Keratinocyte (primary cell): Measurements from ENCODE around the gene CHI3L1. TPM values are rescaled to one million over a fixed set of nuclear protein-coding genes. Genes with fewer than 3 reads are reported as not detected.

Source experiments
- DNase-seq: peaks from one replicate; pipeline ENCODE4 v3.0.0-alpha.2; 2011; ENCODE audit warnings: low read depth, missing footprints, low spot score
- FAIRE-seq: peaks from 2 replicates; lab custom pipeline; 2011; peaks lifted over from hg19 to GRCh38; lab: Jason Lieb, UNC
- H2AFZ ChIP-seq: 2 replicates; pipeline ENCODE4 v1.6.0; 2012; ENCODE audit warnings: low read length, control low read depth, inconsistent platforms; ENCODE audit not compliant: control insufficient read depth
- H3K27ac ChIP-seq: 2 replicates; pipeline ENCODE4 v1.5.1; 2011; ENCODE audit warnings: low read length; ENCODE audit not compliant: control insufficient read depth, insufficient read depth
- H3K27me3 ChIP-seq: 3 replicates; pipeline ENCODE4 v1.6.0; 2011; ENCODE audit warnings: low read length; ENCODE audit not compliant: control insufficient read depth, insufficient read depth; ENCODE audit errors: extremely low read depth
- H3K36me3 ChIP-seq, 2 experiments: 2 replicates in 1 of 2; 3 replicates in 1 of 2; pipeline ENCODE4 v1.5.1; 2011; ENCODE audit warnings: low read length in 2 of 2, mild to moderate bottlenecking in 1 of 2; ENCODE audit not compliant: control insufficient read depth in 2 of 2, insufficient read depth in 2 of 2; ENCODE audit errors: extremely low read depth in 1 of 2
- H3K4me1 ChIP-seq: 3 replicates; pipeline ENCODE4 v1.5.1; 2011; ENCODE audit warnings: low read length; ENCODE audit not compliant: control insufficient read depth, insufficient read depth; ENCODE audit errors: extremely low read depth
- H3K4me2 ChIP-seq: 3 replicates; pipeline ENCODE4 v1.6.0; 2011; ENCODE audit warnings: low read depth, low read length; ENCODE audit not compliant: control insufficient read depth, insufficient read depth; ENCODE audit errors: extremely low read depth
- H3K4me3 ChIP-seq, 3 experiments: fragments of 200-600 bp in 1 of 3; sonication (generic) in 1 of 3; 2 replicates in 2 of 3; 3 replicates in 1 of 3; pipeline ENCODE4 v1.5.1; 2011 to 2016; ENCODE audit warnings: low read length in 3 of 3, mild to moderate bottlenecking in 3 of 3, control low read depth in 2 of 3, inconsistent platforms in 1 of 3, low read depth in 1 of 3, mixed read lengths in 1 of 3, mixed run types in 1 of 3, moderate library complexity in 1 of 3; ENCODE audit not compliant: control insufficient read depth in 2 of 3, insufficient read depth in 2 of 3; ENCODE audit errors: extremely low read depth in 1 of 3
- H3K79me2 ChIP-seq: 2 replicates; pipeline ENCODE4 v1.6.0; 2012; ENCODE audit warnings: low read length; ENCODE audit not compliant: control insufficient read depth, insufficient read depth
- H3K9ac ChIP-seq: 3 replicates; pipeline ENCODE4 v1.6.0; 2011; ENCODE audit warnings: low read length; ENCODE audit not compliant: control insufficient read depth, insufficient read depth; ENCODE audit errors: extremely low read depth
- H3K9me1 ChIP-seq: 3 replicates; pipeline ENCODE4 v1.6.0; 2011; ENCODE audit warnings: low read length; ENCODE audit not compliant: control insufficient read depth, insufficient read depth; ENCODE audit errors: extremely low read depth
- H3K9me3 ChIP-seq: 2 replicates; pipeline ENCODE4 v1.5.1; 2012; ENCODE audit warnings: low read depth, low read length; ENCODE audit not compliant: control insufficient read depth
- H4K20me1 ChIP-seq: 3 replicates; pipeline ENCODE4 v1.6.0; 2011; ENCODE audit warnings: low read length; ENCODE audit not compliant: control insufficient read depth, insufficient read depth; ENCODE audit errors: extremely low read depth
- CTCF ChIP-seq, 3 experiments: IDR thresholded peaks in 1 of 3; conservative IDR thresholded peaks in 1 of 3; optimal IDR thresholded peaks in 1 of 3; 2 replicates in 2 of 3; 3 replicates in 1 of 3; pipeline versions ENCODE3 to v1.5.1; 2011; ENCODE audit warnings: low read length in 3 of 3, mild to moderate bottlenecking in 3 of 3, moderate library complexity in 2 of 3, control low read depth in 1 of 3, inconsistent platforms in 1 of 3; ENCODE audit not compliant: insufficient read depth in 2 of 3; ENCODE audit errors: extremely low read depth in 1 of 3
- EZH2 ChIP-seq: IDR thresholded peaks from one replicate; pipeline ENCODE4 v1.6.1; 2012; ENCODE audit warnings: inconsistent platforms, mild to moderate bottlenecking, low read length, moderate library complexity
- dilution Hi-C: fragments of 300-500 bp; cut with MboI; formaldehyde crosslinking; loops from one replicate; pipeline ENCODE4 v1.7.0; 2020; ENCODE audit warnings: low sequenced_read_pairs; ENCODE audit not compliant: extremely low pct_ligation_motif_present
- polyA plus RNA-seq, 5 experiments: library from polyadenylated mRNA; depleted of rRNA in 3 of 5; stranded (reverse) in 3 of 5; stranded (forward) in 1 of 5; unstranded in 1 of 5; fragments of >200 nt; gene quantifications; 1 replicate in 1 of 5; 2 replicates in 3 of 5; 3 replicates in 1 of 5; pipeline versions ENCODE4 v1.2.1 to v1.2.3, GENCODE V29; 2011 to 2012; ENCODE audit warnings: missing spikeins in 2 of 5, low read depth in 1 of 5, low replicate concordance in 1 of 5

Gene CHI3L1
- polyA plus RNA-seq, 1 donor (not counting 4 experiments of a cell fraction or from before 2014, with no cell fraction given) = 0.20 TPM

GRCh38 chr1:203173566-203173965 is 12.9 kb downstream of the CHI3L1 start:
- Histone ChIP-seq H3K27me3 (peaks cover 4% of the 10 kb centered on the region), H3K9ac (no peak overlapping the region), H4K20me1 (no peaks in the 10 kb centered on the region), H3K9me3 (no peaks in the 10 kb centered on the region), H3K4me3 (no peak overlapping the region), H3K36me3 (no peaks in the 10 kb centered on the region), H3K9me1 (no peaks in the 10 kb centered on the region), H3K79me2 (no peaks in the 10 kb centered on the region), H3K27ac (no peak overlapping the region), H3K4me1 (no peaks in the 10 kb centered on the region), H2AFZ (no peak overlapping the region), H3K4me2 (no peak overlapping the region)
- FAIRE-seq (no peak), DNase-seq (no peak)
- dilution Hi-C loops = no loop called here
- no peak for TF ChIP-seq CTCF (optimal IDR thresholded peaks at IDR 0.05 in 1 of 3, IDR thresholded peaks at IDR 0.05 in 1 of 3, conservative IDR thresholded peaks at IDR 0.05 in 1 of 3; ENCODE audit: extremely low read depth in 1 of 3, insufficient read depth in 2 of 3, low read length in 3 of 3)
- no peak for TF ChIP-seq EZH2

- dilution Hi-C loops = no loop called here
- no peak overlapping the region for H3K9ac ChIP-seq
- H3K9me1 ChIP-seq = no peaks in the 10 kb centered on the region
- H2AFZ ChIP-seq = no peak overlapping the region
- H3K79me2 ChIP-seq = no peaks in the 10 kb centered on the region
- H3K9me3 ChIP-seq = no peaks in the 10 kb centered on the region
- no peaks in the 10 kb centered on the region for H3K4me1 ChIP-seq
- H3K36me3 ChIP-seq = no peaks in the 10 kb centered on the region
- DNase-seq = no peak
- no peak overlapping the region for H3K27ac ChIP-seq
- no peak overlapping the region for H3K4me2 ChIP-seq
- TF ChIP-seq CTCF (optimal IDR thresholded peaks at IDR 0.05 in 1 of 3, IDR thresholded peaks at IDR 0.05 in 1 of 3, conservative IDR thresholded peaks at IDR 0.05 in 1 of 3; ENCODE audit: extremely low read depth in 1 of 3, insufficient read depth in 2 of 3, low read length in 3 of 3) (no peak), EZH2 (no peak)
- H3K27me3 ChIP-seq = peaks cover 4% of the 10 kb centered on the region
- H3K4me3 ChIP-seq = no peak overlapping the region
- FAIRE-seq = no peak
- H4K20me1 ChIP-seq = no peaks in the 10 kb centered on the region
These were observed 13.4 kb downstream of the CHI3L1 start for GRCh38 chr1:203173011-203173555.
